ENCODE results near the gene TP53TG3. TPM values are rescaled to one million over a fixed set of nuclear protein-coding genes. Genes with fewer than 3 reads are reported as not detected.

Gene TP53TG3
- total and polyA plus RNA-seq, 2 experiments from 2014 or later, result not detected

Small RNA genes lying within 50 kb of the gene (small RNA-seq; reads per million reads assigned to genes)
- not detected for gene AC138907.6
